Measurements from ENCODE around the gene ANGPTL7.
A peak's percentile ranks its signal among the peaks of the same experiment; 100 is the strongest.
"Not testable (repeated sequence)": the region's sequence is repeated elsewhere in the genome, so short reads cannot be mapped to it uniquely, and the experiment has no call there.

ANGPTL7 gene

GRCh38 chr1:11188858-11189451 is at the start of gene ANGPTL7:
ANGPTL7 (plus strand) TSS chr1:11189355; CDS start chr1:11189580, 225 bp downstream.
- no peak for DNase-seq

DNA sequence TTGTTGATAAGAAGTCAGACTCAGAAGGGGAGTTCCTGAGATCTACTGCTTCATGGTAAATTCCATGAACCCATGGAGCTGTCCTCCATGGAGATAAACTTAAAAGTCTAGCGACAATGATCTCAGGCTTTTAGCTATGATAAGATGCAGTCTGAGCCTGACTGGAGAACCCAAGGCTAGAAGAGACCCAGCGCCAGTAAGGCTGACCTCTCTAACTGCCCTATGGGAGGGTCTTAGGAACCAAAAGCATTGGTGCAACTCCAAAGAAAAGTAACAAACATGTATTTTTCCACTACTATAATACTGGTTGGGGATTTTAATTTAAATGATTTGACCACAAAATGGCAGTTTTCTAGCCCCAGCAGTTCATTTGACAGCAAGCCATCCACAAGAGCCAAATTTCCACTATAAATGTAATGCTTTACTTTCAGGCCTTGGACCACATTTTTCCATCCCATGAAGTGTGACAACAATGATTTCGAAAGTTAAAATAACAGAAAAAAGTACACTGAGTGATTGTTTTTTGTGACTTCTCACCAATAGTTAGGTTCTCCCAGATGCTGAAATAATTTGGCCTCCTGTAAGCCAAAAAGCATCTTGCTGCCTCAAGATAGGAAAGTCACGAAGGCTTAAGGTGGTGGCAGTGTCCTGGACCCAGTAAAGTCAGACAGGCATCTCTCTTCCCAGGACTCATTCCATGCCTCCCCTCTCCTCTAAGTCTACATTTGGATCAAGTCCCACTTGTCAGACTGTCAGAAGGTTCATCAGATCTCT is 46.4 kb upstream of the ANGPTL7 start:
- no peak for DNase-seq

DNA sequence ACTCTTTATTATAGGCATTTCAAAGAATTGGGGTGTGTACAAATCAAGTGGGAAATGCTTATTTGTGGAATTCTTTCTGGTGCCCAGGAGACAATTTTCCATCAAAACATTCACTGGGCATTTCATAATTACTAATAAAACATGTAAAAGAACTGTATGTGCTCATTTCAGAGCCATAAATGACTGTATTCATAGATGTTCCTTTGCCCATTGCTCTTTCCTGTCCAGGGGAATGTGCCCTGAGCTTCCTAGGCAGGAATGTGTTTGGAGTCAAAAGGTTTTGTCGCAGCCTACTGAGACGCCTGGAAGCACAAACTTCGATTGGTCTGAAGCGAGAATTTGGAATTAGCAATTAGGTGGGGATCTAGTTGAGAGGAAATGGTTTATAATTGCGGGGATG is 45.8 kb upstream of the ANGPTL7 start:
- no peak for DNase-seq

DNA sequence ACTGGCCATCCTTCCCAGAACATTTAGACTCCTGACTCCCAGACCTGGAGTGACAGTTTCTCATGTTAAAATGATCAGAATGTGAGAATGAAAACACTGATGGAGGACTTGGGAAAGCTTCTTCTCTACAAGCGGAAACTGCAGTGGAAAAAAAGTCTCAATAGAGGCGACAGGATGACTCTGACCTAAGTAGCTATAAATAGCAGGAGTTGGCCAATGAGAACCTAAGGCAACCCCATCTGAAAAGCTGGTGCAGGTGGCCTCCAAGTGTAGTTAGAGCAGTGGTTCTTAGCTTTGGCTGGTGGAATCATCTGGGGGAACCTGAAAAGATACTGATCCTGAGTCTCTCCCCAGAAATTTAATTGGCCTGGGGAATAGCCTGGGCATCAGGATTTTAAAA is 45.2 kb upstream of the ANGPTL7 start:
- no peak for DNase-seq

DNA sequence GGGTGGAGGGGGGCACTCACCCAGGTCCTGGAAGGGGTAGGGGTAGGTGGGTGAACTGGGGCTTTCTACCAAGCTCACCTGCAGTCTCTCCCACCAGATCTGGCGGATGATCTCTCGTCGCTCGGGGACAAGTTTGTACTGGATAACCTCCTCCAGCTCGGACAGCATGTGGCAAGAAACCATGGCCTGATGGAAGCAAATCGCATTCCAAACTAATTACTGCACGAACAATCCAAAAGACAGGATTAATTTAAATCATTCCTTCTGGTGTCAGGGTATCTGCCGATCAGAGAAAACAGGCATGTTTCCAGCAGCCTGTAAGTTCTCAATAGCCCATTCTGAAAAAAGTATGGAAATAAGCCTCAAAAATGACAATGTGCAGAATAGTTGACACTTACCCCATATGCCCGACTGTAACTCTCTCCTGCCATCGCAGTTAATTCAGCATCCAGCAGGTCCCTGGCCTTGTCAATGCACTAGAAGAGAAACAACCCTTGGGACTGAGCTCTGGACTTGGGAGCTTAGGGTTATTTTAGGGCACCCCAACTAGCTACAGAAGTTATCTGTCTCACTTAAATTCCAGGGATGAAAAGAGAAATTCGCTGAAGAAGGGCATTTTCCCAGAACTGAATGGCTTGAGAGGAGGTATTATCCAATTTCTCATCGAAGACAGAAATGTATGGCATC is 44.4 kb upstream of the ANGPTL7 start:
- DNase-seq, result no peak

DNA sequence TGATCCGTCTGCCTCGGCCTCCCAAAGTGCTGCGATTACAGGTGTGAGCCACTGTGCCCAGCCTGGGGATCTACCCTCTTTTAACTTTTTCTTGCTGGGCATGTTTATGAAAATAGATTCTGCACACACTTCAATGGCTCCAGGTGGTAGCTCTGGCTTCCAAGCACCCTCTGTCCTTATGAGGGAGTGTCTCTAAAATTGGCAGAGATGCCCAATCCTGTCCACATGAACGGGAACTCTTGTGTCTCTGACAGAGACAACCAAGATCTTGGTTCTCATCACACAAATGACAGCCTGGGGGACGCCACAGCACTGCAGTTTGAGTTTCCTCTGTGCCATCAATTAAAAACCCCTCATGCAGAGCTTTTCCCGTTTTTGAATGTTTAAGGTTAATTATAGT is 43.4 kb upstream of the ANGPTL7 start:
- no peak for DNase-seq

DNA sequence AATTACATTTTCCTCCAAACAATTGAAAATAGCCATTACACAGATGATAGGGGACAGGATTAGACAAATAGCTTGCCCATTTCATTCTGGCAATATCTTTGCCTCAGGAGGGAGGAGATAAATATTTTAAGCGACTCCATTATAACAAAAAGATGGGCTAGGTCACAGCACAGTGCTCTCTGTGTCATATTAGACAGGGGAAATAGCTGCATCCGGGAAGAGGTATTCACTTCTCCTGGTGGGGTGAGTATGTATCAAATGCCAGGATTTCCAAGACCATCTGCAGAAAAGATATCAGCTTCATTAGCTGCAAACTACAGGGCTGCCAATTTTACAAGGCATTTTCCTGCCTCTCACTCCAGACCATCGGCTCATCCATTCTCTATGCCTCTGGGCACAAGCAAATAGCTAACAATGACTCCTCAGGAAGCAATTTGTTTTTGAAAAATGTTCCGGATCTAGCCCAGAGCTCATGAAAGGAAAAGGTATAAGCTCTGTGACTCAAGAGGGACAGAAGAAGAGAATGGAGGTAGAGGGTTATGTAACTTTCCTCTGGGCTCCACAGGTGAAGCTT is 41.9 kb upstream of the ANGPTL7 start:
- no peak for DNase-seq

GRCh38 chr1:11150326-11150725 is 38.8 kb upstream of the ANGPTL7 start:
- no peak for DNase-seq

DNA sequence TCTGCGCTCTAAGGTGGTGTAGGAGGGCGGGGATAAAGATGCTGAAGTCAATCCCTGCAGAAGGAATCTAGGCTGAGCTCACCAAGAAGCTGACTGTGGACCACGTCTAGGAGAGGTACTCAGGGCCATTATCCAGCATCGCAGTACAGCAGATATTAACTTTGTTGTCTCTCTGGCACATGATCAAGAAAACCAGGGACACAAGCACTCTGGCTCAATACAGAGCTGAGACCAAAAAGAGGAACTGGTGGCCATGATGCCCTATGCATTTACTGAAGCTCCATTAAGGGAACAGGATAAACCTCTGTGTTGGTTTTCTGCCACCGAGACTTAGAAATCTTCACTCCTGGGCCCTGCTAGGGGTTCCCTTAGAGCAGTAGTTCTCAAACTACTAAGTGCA is 38.0 kb upstream of the ANGPTL7 start:
- no peak for DNase-seq

DNA sequence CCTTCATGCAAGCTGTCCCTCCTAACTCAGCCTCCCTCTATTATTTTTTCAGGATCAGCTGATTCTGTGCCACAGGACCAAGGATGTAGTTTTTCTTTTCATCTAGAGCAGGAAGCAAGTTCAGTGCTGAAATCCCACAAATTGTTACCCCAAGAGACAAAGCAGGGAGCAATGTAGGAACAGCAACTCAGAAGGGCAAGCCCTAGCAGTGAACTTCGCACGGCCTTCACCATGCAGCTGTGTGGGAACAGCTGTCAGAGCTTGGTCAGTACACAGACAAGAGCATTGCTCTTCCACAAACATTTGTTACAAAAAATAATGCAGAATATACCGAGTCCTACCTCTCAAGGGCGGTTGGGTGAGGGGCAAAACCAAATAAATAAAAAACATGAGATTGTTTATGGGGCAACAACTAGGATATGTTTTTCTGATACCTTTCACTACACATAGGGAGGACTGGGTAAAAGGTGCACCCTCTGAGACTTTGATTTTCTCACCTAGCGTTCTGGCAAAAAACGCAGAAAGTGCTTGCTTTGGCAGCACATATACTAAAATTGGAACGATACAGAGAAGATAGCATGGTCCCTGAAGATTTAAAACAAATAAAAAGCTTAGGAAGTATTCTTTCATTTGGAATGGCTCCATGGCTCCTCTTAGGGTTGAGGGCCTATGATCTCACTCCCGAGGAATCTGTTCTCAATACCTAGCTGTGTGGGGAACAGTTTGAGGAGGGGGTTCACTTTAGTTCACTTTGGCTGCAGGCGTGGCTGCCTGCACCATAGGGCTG is 37.1 kb upstream of the ANGPTL7 start:
- no peak for DNase-seq

- no peak for DNase-seq
These were observed 36.4 kb upstream of the ANGPTL7 start for GRCh38 chr1:11152755-11153154.

- DNase-seq, result no peak
These were observed 36.0 kb upstream of the ANGPTL7 start for GRCh38 chr1:11153184-11153583.

DNA sequence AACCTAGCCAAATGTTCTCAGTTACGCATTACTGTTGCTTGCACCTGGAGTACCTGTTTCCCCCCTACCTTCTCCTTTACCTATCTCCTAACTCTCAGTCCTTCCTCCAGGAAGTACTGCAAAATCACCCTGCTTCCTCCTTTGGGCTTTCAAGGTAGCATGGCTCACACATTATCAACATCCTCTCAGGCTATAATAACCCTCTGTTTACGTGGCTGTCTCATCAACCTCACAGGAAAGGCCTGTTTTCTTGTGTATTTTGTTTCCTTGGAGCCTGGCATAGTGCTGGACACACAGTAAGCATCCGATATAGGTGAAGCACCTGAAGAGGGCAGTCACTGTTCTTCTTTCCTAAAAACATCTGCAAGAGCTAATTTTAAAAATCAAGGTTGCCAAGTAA is 32.7 kb upstream of the ANGPTL7 start:
- no peak for DNase-seq

DNA sequence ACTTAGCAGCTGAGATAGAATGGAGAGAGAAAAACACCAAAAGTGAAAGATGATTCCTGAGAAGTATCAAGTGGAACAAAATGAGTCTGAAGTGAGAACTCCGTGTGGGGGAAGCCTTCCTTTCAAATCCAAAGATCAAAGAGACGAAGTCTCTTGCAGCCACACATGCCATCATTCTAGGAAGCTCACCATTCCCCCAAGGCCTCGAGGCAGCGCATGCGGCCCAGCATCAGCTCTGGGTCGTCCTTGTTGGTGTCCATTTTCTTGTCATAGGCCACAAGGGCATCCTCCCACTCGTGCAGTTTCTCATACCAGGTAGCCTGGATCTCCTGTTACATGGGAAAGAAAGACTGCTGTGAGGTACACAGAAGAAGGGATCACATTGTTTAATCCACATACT is 32.2 kb upstream of the ANGPTL7 start:
- no peak for DNase-seq

GRCh38 chr1:11157394-11157793 is 31.8 kb upstream of the ANGPTL7 start:
- no peak for DNase-seq

DNA sequence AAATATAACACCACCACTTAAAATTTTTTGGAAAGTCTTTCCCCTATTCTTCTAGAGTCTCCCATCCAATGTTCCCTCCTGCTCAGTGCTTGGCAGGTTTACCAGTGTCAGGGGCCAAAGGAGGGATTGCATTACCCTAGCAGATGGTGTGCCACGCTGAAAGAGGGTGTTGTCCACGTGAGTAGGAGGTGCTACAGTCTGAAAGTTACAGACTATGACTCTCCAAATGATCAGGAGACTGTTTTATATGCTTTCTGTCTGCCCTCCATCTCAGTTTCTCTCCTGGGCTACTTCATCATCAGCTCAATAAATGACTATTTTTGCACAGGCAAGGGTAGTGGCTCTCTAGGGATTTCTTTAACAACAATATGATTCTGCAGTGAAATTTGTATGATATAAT is 31.3 kb upstream of the ANGPTL7 start:
- peak in 5 of 58 donors; percentile 6 to 26 (median 21) for DNase-seq

- DNase-seq, result no peak
These were observed 30.9 kb upstream of the ANGPTL7 start for GRCh38 chr1:11158291-11158690.

DNA sequence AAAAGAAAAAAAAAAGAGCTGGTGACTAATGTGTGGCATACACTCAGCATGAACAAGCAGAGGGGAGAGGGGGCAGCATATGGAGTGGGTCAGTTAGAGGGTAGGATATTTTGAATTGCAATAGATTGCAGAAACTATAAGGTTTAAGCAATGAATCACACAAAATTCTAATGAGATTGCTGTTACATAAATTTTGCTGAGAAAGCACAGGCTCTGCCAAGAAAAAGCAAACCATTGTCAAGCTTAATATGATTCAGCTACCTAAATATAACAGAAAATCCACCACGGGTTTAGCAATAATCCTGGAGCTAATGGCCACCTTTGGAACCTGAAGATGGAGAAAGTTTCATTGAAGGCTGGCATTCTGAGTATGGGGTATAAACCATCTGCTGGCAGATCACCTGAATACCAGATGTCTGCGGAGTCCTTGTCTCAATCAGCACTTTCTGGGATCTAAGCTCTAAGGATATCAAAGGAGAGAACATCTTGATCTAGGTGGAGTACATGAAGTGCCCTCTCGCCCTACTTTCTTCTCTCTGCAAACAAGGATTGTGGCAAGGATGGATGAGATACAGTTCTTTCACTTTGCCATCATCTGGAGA is 30.3 kb upstream of the ANGPTL7 start:
- peak in 3 of 58 donors; percentile 13 to 55 (median 15) for DNase-seq

DNA sequence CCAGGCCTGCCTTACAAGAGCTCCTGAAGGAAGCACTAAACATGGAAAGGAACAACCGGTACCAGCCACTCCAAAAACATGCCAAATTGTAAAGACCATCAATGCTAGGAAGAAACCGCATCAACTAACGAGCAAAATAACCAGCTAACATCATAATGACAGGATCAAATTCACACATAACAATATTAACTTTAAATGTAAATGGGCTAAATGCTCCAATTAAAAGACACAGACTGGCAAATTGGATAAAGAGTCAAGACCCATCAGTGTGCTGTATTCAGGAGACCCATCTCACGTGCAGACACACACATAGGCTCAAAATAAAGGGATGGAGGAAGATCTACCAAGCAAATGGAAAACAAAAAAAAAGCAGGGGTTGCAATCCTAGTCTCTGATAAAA is 26.4 kb upstream of the ANGPTL7 start:
- DNase-seq, result not testable (repeated sequence)

GRCh38 chr1:11166744-11167143 is 22.4 kb upstream of the ANGPTL7 start:
- not testable (repeated sequence) for DNase-seq

- no peak for DNase-seq
These were observed 20.4 kb upstream of the ANGPTL7 start for GRCh38 chr1:11168731-11169130.

Data from anterior cingulate cortex (tissue), 58 donors.